CD4-positive, CD25-positive, alpha-beta regulatory T cell (primary cell): ENCODE data around the gene CBL. TPM values are rescaled to one million over a fixed set of nuclear protein-coding genes. Genes with fewer than 3 reads are reported as not detected.
A peak's percentile ranks its signal among the peaks of the same experiment; 100 is the strongest.

Experiments used
- ATAC-seq, 2 donors: fragments of 150-1000 bp; cut with Tn5 transposase; one replicate each; pipeline ENCODE4 v1.10.0; 2021; ENCODE audit warnings: low read depth in 2 of 2, moderate number of reproducible peaks in 2 of 2, moderate library complexity in 1 of 2
- DNase-seq, 3 donors: peaks; one replicate each; pipeline versions ENCODE4 v3.0.0 to v3.0.0-alpha.2; 2012 to 2022; ENCODE audit warnings: mixed read lengths in 1 of 3
- H3K27ac ChIP-seq: one replicate; pipeline ENCODE4 v1.7.0; 2013; ENCODE audit warnings: mild to moderate bottlenecking, low read length; ENCODE audit not compliant: insufficient read depth, poor library complexity, severe bottlenecking
- H3K27me3 ChIP-seq: one replicate; pipeline ENCODE4 v1.7.0; 2013; ENCODE audit warnings: low read length; ENCODE audit not compliant: control insufficient read depth, insufficient read depth
- H3K36me3 ChIP-seq: one replicate; pipeline ENCODE4 v1.7.0; 2013; ENCODE audit warnings: mild to moderate bottlenecking, low read length, moderate library complexity; ENCODE audit not compliant: control insufficient read depth, insufficient read depth
- H3K4me1 ChIP-seq: 2 replicates; pipeline ENCODE4 v1.7.0; 2013; ENCODE audit warnings: mild to moderate bottlenecking, low read length; ENCODE audit not compliant: insufficient read depth, control insufficient read depth, poor library complexity, severe bottlenecking
- H3K4me3 ChIP-seq: one replicate; pipeline ENCODE4 v1.7.0; 2013; ENCODE audit warnings: low read depth, mild to moderate bottlenecking, low read length, moderate library complexity
- H3K9me3 ChIP-seq, 2 experiments: 1 replicate in 1 of 2; 2 replicates in 1 of 2; pipeline ENCODE4 v1.7.0; 2013; ENCODE audit warnings: low read length in 2 of 2, mild to moderate bottlenecking in 1 of 2, moderate library complexity in 1 of 2; ENCODE audit not compliant: control insufficient read depth in 2 of 2
- H3K27ac Mint-ChIP-seq, 3 donors: one replicate each; pipeline ENCODE4 v1.8.0; 2020 to 2022; ENCODE audit warnings: mild to moderate bottlenecking in 3 of 3, mixed read lengths in 3 of 3, moderate library complexity in 2 of 3
- H3K27me3 Mint-ChIP-seq: one replicate; pipeline ENCODE4 v1.8.0; 2022; ENCODE audit warnings: mild to moderate bottlenecking, mixed read lengths
- H3K36me3 Mint-ChIP-seq: one replicate; pipeline ENCODE4 v1.8.0; 2020; ENCODE audit warnings: mixed read lengths
- H3K4me1 Mint-ChIP-seq, 4 donors: one replicate each; pipeline ENCODE4 v1.8.0; 2020 to 2022; ENCODE audit warnings: mixed read lengths in 4 of 4, mild to moderate bottlenecking in 1 of 4
- H3K4me3 Mint-ChIP-seq, 4 donors: one replicate each; pipeline ENCODE4 v1.8.0; 2020 to 2022; ENCODE audit warnings: mild to moderate bottlenecking in 4 of 4, mixed read lengths in 4 of 4, moderate library complexity in 3 of 4
- H3K9me3 Mint-ChIP-seq, 7 donors: one replicate each; pipeline ENCODE4 v1.8.0; 2020 to 2022; ENCODE audit warnings: mixed read lengths in 7 of 7, mild to moderate bottlenecking in 3 of 7, moderate library complexity in 2 of 7
- polyA plus RNA-seq, 4 donors: library from polyadenylated mRNA; unstranded; fragments of 300-500 nt; fragmentation: Illumina TruSeq; gene quantifications; one replicate each; pipeline ENCODE4 v1.2.3, GENCODE V29; 2021
- total RNA-seq: library from RNA; stranded (reverse); gene quantifications from one replicate; pipeline ENCODE4 v1.2.3, GENCODE V29; 2022

CBL gene
- total and polyA plus RNA-seq, 5 donors from 2014 or later: 7.9 to 35.6 (median 9.1) TPM

DNA sequence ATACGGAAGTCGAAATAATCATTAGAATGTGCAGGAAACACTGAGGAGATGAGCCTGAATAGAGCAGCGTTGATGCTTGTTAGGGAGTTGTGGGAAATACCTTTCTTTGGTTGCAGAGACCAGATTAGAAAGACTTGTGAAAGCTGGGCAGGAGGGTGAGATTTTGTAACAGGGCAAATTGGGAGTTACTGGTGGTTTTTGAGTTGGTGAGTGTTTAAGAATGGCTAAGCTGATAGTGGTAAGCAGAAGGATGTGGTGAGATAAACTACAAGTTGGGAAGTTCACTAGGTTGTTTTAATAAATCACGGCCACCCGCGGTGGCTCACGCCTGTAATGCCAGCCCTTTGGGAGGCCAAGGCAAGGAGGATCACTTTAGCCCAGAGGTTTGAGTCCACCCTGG lies 76.4 kb downstream of the CBL start:
- H3K36me3 Mint-ChIP-seq: peaks cover 44% of the 10 kb centered on the region
- H3K9me3 Mint-ChIP-seq: no peaks in the 10 kb centered on the region
- Histone ChIP-seq H3K36me3 (peaks cover 56% of the 10 kb centered on the region), H3K4me3 (no peak overlapping the region), H3K9me3 (no peaks in the 10 kb centered on the region), H3K4me1 (peaks cover 8% of the 10 kb centered on the region), H3K27ac (no peak overlapping the region), H3K27me3 (no peaks in the 10 kb centered on the region)
- no peaks in the 10 kb centered on the region for H3K27me3 Mint-ChIP-seq
- peaks cover 13 to 29% (median 19%) of the 10 kb centered on the region in 4 donors for H3K4me1 Mint-ChIP-seq
- DNase-seq: no peak
- H3K27ac Mint-ChIP-seq: peak overlapping the region in 2 of 3 donors; percentile 7 to 77
- H3K4me3 Mint-ChIP-seq: no peak overlapping the region
- no peak for ATAC-seq

DNA sequence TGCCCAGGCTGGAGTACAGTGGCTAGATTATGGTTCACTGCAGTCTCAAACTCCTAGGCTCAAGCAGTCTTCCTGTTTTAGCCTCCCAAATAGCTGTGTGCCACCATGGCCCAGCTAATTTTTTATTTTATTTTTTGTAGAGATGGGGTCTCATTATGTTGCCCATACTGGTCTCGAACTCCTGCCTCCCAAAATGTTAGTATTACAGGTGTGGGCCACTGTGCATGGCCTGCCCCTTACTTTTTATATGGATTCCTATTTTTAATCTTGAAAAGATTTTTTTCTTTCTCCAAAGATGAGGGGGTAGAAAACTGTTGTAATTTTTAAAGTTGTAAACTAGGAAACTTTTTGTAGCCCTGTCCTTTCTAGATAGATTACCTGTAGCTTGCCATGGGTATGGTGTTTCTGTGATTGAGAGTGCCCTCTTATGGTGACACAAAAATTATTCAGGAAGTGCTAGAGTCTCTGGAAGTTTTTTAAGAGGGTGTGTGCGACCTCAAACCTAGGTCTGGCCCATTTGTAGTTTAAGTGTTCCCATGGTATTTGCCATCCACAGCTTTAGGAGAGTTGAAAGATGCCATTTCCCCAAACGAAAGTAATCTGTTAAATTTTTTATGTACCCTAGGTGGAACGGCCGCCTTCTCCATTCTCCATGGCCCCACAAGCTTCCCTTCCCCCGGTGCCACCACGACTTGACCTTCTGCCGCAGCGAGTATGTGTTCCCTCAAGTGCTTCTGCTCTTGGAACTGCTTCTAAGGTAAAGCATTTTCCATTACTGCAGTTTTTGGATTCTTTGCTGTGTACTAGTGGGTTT lies 78.4 kb downstream of the CBL start:
- peaks cover 8% of the 10 kb centered on the region for H3K4me1 ChIP-seq
- Mint-ChIP-seq H3K27ac (peak overlapping the region in 2 of 3 donors; percentile 49 to 69), H3K4me1 (peaks cover 13 to 29% (median 20%) of the 10 kb centered on the region in 4 donors), H3K36me3 (peaks cover 44% of the 10 kb centered on the region), H3K4me3 (peak overlapping the region in 1 of 4 donors; percentile 4), H3K27me3 (no peaks in the 10 kb centered on the region), H3K9me3 (no peaks in the 10 kb centered on the region)
- DNase-seq (peak in 2 of 3 donors; percentile 66 to 70), ATAC-seq (peak; percentile 81 to 85)
- no peaks in the 10 kb centered on the region for H3K9me3 ChIP-seq
- no peak overlapping the region for H3K4me3 ChIP-seq
- H3K36me3 ChIP-seq: peaks cover 48% of the 10 kb centered on the region
- no peak overlapping the region for H3K27ac ChIP-seq
- no peaks in the 10 kb centered on the region for H3K27me3 ChIP-seq

DNA sequence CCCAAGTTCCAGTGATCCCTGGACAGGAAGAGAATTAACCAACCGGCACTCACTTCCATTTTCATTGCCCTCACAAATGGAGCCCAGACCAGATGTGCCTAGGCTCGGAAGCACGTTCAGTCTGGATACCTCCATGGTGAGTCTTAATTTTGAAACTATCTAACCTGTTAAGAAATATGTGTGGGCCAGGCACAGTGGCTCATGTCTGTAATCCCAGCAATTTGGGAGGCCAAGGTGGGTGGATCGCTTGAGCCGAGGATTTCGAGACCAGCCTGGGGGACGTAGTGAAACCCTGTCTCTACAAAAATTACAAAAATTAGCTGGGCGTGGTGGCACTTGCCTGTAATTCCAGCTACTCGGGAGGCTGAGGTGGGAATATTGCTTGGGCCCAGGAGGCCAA lies 79.3 kb downstream of the CBL start:
- Histone ChIP-seq H3K36me3 (peaks cover 46% of the 10 kb centered on the region), H3K27ac (no peak overlapping the region), H3K4me1 (peaks cover 8% of the 10 kb centered on the region), H3K4me3 (no peak overlapping the region), H3K27me3 (no peaks in the 10 kb centered on the region), H3K9me3 (no peaks in the 10 kb centered on the region)
- Mint-ChIP-seq H3K27me3 (no peaks in the 10 kb centered on the region), H3K27ac (peak overlapping the region in 1 of 3 donors; percentile 69), H3K4me1 (peaks cover 13 to 29% (median 20%) of the 10 kb centered on the region in 4 donors), H3K4me3 (no peak overlapping the region), H3K36me3 (peaks cover 44% of the 10 kb centered on the region), H3K9me3 (no peaks in the 10 kb centered on the region)
- ATAC-seq (no peak), DNase-seq (no peak)

DNA sequence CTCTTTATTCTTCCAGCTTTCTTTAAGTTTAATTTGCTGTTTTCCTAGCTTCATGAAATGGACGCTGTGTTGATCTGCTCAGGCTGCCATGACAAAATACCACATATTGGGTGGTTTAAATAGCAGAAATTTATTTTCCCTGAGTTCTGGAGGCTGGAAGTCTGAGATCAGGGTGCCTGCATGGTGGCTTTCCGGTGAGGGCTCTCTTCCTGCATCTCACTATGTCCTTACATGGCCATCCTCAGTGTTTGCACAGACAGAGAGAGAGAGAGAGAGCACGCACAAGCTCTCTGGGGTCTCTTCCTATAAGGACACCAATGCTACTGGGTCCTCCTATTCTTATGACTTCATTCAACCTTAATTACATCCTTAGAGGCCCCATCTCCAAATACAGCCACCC lies 82.1 kb downstream of the CBL start:
- Mint-ChIP-seq H3K4me3 (no peak overlapping the region), H3K27ac (peak overlapping the region in 1 of 3 donors; percentile 32), H3K36me3 (peaks cover 36% of the 10 kb centered on the region), H3K9me3 (peaks cover 0 to 1% (median 0%) of the 10 kb centered on the region in 7 donors), H3K4me1 (peaks cover 11 to 16% (median 14%) of the 10 kb centered on the region in 4 donors), H3K27me3 (no peaks in the 10 kb centered on the region)
- peaks cover 8% of the 10 kb centered on the region for H3K4me1 ChIP-seq
- DNase-seq (no peak), ATAC-seq (no peak)
- peaks cover 3 to 5% of the 10 kb centered on the region in 2 experiments for H3K9me3 ChIP-seq
- H3K27ac ChIP-seq: no peak overlapping the region
- H3K36me3 ChIP-seq: peaks cover 50% of the 10 kb centered on the region
- no peaks in the 10 kb centered on the region for H3K27me3 ChIP-seq
- H3K4me3 ChIP-seq: no peak overlapping the region

DNA sequence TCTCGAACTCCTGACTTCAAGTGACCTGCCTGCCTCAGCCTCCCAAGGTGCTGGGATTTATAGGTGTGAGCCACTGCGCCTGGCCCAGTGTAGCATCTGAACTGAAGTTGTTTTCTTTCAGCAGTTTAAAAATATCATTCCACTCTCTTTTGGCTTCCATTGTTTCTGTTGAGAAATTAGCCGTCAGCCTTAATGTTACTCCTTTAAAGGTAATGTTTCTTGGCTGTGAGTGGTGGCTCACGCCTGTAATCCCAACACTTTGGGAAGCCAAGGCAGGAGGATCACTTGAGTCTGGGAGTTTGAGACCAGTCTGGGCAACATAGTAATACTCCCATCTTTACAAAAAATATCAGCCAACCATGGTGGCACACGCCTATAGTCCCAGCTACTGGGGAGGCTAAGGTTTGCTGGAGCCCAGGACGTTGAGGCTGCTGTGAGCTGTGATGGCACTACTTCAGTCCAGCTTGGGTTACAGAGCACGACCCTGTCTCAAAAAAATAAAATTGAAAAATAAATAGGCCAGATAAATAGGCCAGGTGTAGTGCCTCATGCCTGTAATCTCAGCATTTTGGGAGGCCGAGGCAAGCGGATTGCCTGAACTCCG lies 84.9 kb downstream of the CBL start:
- H3K36me3 ChIP-seq: peaks cover 48% of the 10 kb centered on the region
- DNase-seq (no peak), ATAC-seq (no peak)
- no peak overlapping the region for H3K4me3 ChIP-seq
- H3K9me3 Mint-ChIP-seq: peaks cover 0 to 1% (median 0%) of the 10 kb centered on the region in 7 donors
- H3K27ac Mint-ChIP-seq: no peak overlapping the region
- H3K4me1 ChIP-seq: no peaks in the 10 kb centered on the region
- peaks cover 3 to 5% of the 10 kb centered on the region in 2 experiments for H3K9me3 ChIP-seq
- H3K27ac ChIP-seq: no peak overlapping the region
- peaks cover 25% of the 10 kb centered on the region for H3K36me3 Mint-ChIP-seq
- H3K4me3 Mint-ChIP-seq: no peak overlapping the region
- H3K27me3 Mint-ChIP-seq: no peaks in the 10 kb centered on the region
- H3K4me1 Mint-ChIP-seq: peaks cover 0 to 7% (median under 1%) of the 10 kb centered on the region in 4 donors
- no peaks in the 10 kb centered on the region for H3K27me3 ChIP-seq

DNA sequence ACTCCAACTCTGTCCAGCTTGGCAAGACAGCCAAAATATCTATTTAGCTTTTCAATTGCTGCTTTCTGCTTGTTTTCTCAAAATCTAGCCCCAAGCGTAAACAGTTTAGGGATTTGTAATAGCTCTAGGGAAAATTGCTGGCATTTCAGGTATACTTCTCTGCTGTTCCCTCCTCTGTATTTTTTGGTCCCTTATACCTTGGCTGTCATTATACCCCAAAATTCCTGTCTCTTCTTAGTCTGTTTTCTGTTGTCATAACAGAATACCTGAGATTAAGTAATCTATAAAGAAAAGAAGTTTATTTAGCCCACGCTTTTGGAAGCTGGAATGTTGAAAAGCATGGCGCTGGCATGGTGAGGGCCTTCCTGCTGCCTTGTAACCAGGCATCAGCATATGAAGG lies 87.3 kb downstream of the CBL start:
- Histone ChIP-seq H3K36me3 (peaks cover 53% of the 10 kb centered on the region), H3K4me1 (no peaks in the 10 kb centered on the region), H3K4me3 (no peak overlapping the region), H3K27ac (no peak overlapping the region), H3K27me3 (no peaks in the 10 kb centered on the region), H3K9me3 (peaks cover 3 to 5% of the 10 kb centered on the region in 2 experiments)
- Mint-ChIP-seq H3K4me3 (no peak overlapping the region), H3K36me3 (peaks cover 21% of the 10 kb centered on the region), H3K27me3 (no peaks in the 10 kb centered on the region), H3K9me3 (peaks cover 0 to 1% (median 0%) of the 10 kb centered on the region in 7 donors), H3K27ac (no peak overlapping the region), H3K4me1 (peaks cover 0 to 2% (median 0%) of the 10 kb centered on the region in 4 donors)
- DNase-seq (no peak), ATAC-seq (no peak)

DNA sequence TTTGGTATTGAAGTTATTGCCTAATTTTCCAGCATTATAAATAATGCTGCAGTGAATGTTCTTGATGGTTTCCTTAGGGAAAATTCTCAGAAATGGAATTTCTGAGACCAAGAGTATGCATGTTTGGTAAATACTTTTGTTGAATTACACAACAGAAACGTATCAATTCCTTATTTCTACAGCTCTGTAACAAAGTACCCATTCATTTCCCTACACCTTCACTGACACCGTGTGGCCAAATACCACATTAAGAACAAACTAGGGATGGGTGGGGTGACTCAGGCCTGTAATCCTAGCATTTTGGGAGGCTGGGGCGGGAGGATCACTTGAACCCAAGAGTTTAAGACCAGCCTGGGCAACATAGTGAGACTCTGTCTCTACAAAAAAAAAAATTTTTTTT lies 89.0 kb downstream of the CBL start:
- no peaks in the 10 kb centered on the region for H3K27me3 Mint-ChIP-seq
- DNase-seq: no peak
- no peak overlapping the region for H3K4me3 Mint-ChIP-seq
- no peak for ATAC-seq
- H3K27ac Mint-ChIP-seq: peak overlapping the region in 1 of 3 donors; percentile 26
- H3K4me1 ChIP-seq: no peaks in the 10 kb centered on the region
- peaks cover 63% of the 10 kb centered on the region for H3K36me3 ChIP-seq
- H3K4me1 Mint-ChIP-seq: peaks cover 0 to 4% (median 0%) of the 10 kb centered on the region in 4 donors
- H3K9me3 Mint-ChIP-seq: peaks cover 0 to 1% (median 0%) of the 10 kb centered on the region in 7 donors
- peaks cover 3 to 5% of the 10 kb centered on the region in 2 experiments for H3K9me3 ChIP-seq
- no peak overlapping the region for H3K4me3 ChIP-seq
- no peaks in the 10 kb centered on the region for H3K27me3 ChIP-seq
- H3K27ac ChIP-seq: no peak overlapping the region
- H3K36me3 Mint-ChIP-seq: peaks cover 30% of the 10 kb centered on the region
